ENCODE results near the gene TSSK2.

Gene TSSK2

GRCh38 chr22:19113429-19113828, 17.7 kb upstream of the TSSK2 start:
- TF ChIP-seq EZH2 (IDR thresholded peaks at IDR 0.05; ENCODE audit: borderline replicate concordance, low read length): no peak
- TF ChIP-seq CTCF (IDR thresholded peaks at IDR 0.05; ENCODE audit: low read length): no peak
- no peak overlapping the region for H3K9ac ChIP-seq (ENCODE audit: low read length)
- peaks cover 77% of the 10 kb centered on the region for H3K79me2 ChIP-seq (ENCODE audit: insufficient read depth, low read length)
- peaks cover 6% of the 10 kb centered on the region; the same call in 1 of the 2 replicates for H3K36me3 ChIP-seq (ENCODE audit: insufficient read depth, low read length)
- H3K27ac ChIP-seq (ENCODE audit: low read depth, low read length, poor library complexity, severe bottlenecking): no peak overlapping the region
- H3K4me1 ChIP-seq (ENCODE audit: insufficient read depth, low read length, severe bottlenecking): peaks cover 54% of the 10 kb centered on the region
- no peaks in the 10 kb centered on the region for H3K9me3 ChIP-seq (ENCODE audit: low read length)
- no peaks in the 10 kb centered on the region for H3K27me3 ChIP-seq (ENCODE audit: insufficient read depth, low read length)
- no peaks in the 10 kb centered on the region for H3K9me2 ChIP-seq (ENCODE audit: low read depth, low read length)
- no peak overlapping the region for H3K4me2 ChIP-seq (ENCODE audit: low read length)
- H2AFZ ChIP-seq (ENCODE audit: low read length): no peak overlapping the region
- H4K20me1 ChIP-seq (ENCODE audit: insufficient read depth, low read length): no peaks in the 10 kb centered on the region
- no peaks in the 10 kb centered on the region for H3F3A ChIP-seq (ENCODE audit: insufficient read depth, low read length)
- no peak overlapping the region for H3K4me3 ChIP-seq (ENCODE audit: low read depth, low read length, poor library complexity, severe bottlenecking)

- H3F3A ChIP-seq (ENCODE audit: insufficient read depth, low read length): no peaks in the 10 kb centered on the region
- peaks cover 6% of the 10 kb centered on the region; the same call in 1 of the 2 replicates for H3K36me3 ChIP-seq (ENCODE audit: insufficient read depth, low read length)
- H4K20me1 ChIP-seq (ENCODE audit: insufficient read depth, low read length): no peaks in the 10 kb centered on the region
- no peaks in the 10 kb centered on the region for H3K27me3 ChIP-seq (ENCODE audit: insufficient read depth, low read length)
- H3K4me2 ChIP-seq (ENCODE audit: low read length): no peak overlapping the region
- no peak overlapping the region for H2AFZ ChIP-seq (ENCODE audit: low read length)
- H3K9ac ChIP-seq (ENCODE audit: low read length): no peak overlapping the region
- H3K27ac ChIP-seq (ENCODE audit: low read depth, low read length, poor library complexity, severe bottlenecking): no peak overlapping the region
- no peaks in the 10 kb centered on the region for H3K9me2 ChIP-seq (ENCODE audit: low read depth, low read length)
- TF ChIP-seq CTCF (IDR thresholded peaks at IDR 0.05; ENCODE audit: low read length): no peak
- no peak for TF ChIP-seq EZH2 (IDR thresholded peaks at IDR 0.05; ENCODE audit: borderline replicate concordance, low read length)
- peaks cover 66% of the 10 kb centered on the region for H3K79me2 ChIP-seq (ENCODE audit: insufficient read depth, low read length)
- H3K4me1 ChIP-seq (ENCODE audit: insufficient read depth, low read length, severe bottlenecking): peaks cover 59% of the 10 kb centered on the region
- no peaks in the 10 kb centered on the region for H3K9me3 ChIP-seq (ENCODE audit: low read length)
- no peak overlapping the region for H3K4me3 ChIP-seq (ENCODE audit: low read depth, low read length, poor library complexity, severe bottlenecking)
These were observed 16.0 kb upstream of the TSSK2 start for GRCh38 chr22:19114984-19115552.

DNA sequence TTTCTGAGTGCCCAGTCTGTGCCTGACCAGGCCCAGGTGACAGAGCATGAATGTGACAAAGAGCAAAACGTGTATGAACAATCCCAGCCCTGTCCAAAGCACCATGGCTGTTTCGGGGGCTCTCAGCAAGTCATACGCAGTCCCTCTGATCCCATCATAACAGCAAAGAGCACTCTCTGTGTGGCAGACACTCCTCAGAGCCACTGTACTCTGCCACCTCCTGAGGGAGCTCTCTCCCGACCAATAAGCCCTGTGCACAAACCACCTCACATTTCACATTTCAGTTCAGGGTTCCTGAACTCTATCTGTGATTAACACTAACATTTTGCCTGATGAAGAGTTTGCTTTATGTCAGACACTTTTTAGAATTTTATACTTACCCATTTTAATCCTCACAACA, 15.5 kb upstream of the TSSK2 start:
- no peaks in the 10 kb centered on the region for H4K20me1 ChIP-seq (ENCODE audit: insufficient read depth, low read length)

More for the DNA sequence above, 15.5 kb upstream of the TSSK2 start:
- Histone ChIP-seq H3K4me1 (ENCODE audit: insufficient read depth, low read length, severe bottlenecking) (peaks cover 59% of the 10 kb centered on the region), H3F3A (ENCODE audit: insufficient read depth, low read length) (no peaks in the 10 kb centered on the region), H3K36me3 (ENCODE audit: insufficient read depth, low read length) (peaks cover 6% of the 10 kb centered on the region; the same call in 1 of the 2 replicates), H3K9me3 (ENCODE audit: low read length) (no peaks in the 10 kb centered on the region), H3K4me3 (ENCODE audit: low read depth, low read length, poor library complexity, severe bottlenecking) (no peak overlapping the region), H3K79me2 (ENCODE audit: insufficient read depth, low read length) (peaks cover 69% of the 10 kb centered on the region), H3K27ac (ENCODE audit: low read depth, low read length, poor library complexity, severe bottlenecking) (peak overlapping the region; percentile 13), H3K9ac (ENCODE audit: low read length) (no peak overlapping the region), H3K9me2 (ENCODE audit: low read depth, low read length) (no peaks in the 10 kb centered on the region), H3K27me3 (ENCODE audit: insufficient read depth, low read length) (no peaks in the 10 kb centered on the region), H2AFZ (ENCODE audit: low read length) (no peak overlapping the region), H3K4me2 (ENCODE audit: low read length) (no peak overlapping the region)
- TF ChIP-seq CTCF (IDR thresholded peaks at IDR 0.05; ENCODE audit: low read length): peak; percentile 41
- TF ChIP-seq EZH2 (IDR thresholded peaks at IDR 0.05; ENCODE audit: borderline replicate concordance, low read length): no peak

Data from OCI-LY1 (cell line).